ENCODE results near the gene NMNAT1. TPM values are rescaled to one million over a fixed set of nuclear protein-coding genes. Genes with fewer than 3 reads are reported as not detected.
A peak's percentile ranks its signal among the peaks of the same experiment; 100 is the strongest.

Gene NMNAT1
- total RNA-seq, 1 donor, result 10.5 TPM

- H3K4me1 ChIP-seq (ENCODE audit: insufficient read depth, low read length), result peaks cover 14% of the 10 kb centered on the region
- no peaks in the 10 kb centered on the region for H3K36me3 ChIP-seq (ENCODE audit: insufficient read depth, low read length)
- H3K9me3 ChIP-seq (ENCODE audit: low read depth, low read length), result no peaks in the 10 kb centered on the region
- H3K27me3 ChIP-seq (ENCODE audit: insufficient read depth, low read length), result no peaks in the 10 kb centered on the region
- H3K4me2 ChIP-seq (ENCODE audit: insufficient read depth, low read length), result no peak overlapping the region
- H2AFZ ChIP-seq (ENCODE audit: low read length), result no peak overlapping the region
- no peak overlapping the region for H3K4me3 ChIP-seq (ENCODE audit: insufficient read depth, low read length)
- H3K27ac ChIP-seq (ENCODE audit: low read depth, low read length), result no peak overlapping the region
- H3K79me2 ChIP-seq (ENCODE audit: insufficient read depth, low read length), result peaks cover 2% of the 10 kb centered on the region
- TF ChIP-seq, protein P1, sequence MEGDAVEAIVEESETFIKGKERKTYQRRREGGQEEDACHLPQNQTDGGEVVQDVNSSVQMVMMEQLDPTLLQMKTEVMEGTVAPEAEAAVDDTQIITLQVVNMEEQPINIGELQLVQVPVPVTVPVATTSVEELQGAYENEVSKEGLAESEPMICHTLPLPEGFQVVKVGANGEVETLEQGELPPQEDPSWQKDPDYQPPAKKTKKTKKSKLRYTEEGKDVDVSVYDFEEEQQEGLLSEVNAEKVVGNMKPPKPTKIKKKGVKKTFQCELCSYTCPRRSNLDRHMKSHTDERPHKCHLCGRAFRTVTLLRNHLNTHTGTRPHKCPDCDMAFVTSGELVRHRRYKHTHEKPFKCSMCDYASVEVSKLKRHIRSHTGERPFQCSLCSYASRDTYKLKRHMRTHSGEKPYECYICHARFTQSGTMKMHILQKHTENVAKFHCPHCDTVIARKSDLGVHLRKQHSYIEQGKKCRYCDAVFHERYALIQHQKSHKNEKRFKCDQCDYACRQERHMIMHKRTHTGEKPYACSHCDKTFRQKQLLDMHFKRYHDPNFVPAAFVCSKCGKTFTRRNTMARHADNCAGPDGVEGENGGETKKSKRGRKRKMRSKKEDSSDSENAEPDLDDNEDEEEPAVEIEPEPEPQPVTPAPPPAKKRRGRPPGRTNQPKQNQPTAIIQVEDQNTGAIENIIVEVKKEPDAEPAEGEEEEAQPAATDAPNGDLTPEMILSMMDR (IDR thresholded peaks at IDR 0.05; ENCODE audit: extremely low read depth, low read depth, low read length), result no peak
- no peak for DNase-seq (ENCODE audit: insufficient read length, low spot score, missing footprints)
- peaks cover 20% of the 10 kb centered on the region for H4K20me1 ChIP-seq (ENCODE audit: insufficient read depth, low read length)
These were observed 41.9 kb upstream of the NMNAT1 start for GRCh38 chr1:9901148-9902059.

DNA sequence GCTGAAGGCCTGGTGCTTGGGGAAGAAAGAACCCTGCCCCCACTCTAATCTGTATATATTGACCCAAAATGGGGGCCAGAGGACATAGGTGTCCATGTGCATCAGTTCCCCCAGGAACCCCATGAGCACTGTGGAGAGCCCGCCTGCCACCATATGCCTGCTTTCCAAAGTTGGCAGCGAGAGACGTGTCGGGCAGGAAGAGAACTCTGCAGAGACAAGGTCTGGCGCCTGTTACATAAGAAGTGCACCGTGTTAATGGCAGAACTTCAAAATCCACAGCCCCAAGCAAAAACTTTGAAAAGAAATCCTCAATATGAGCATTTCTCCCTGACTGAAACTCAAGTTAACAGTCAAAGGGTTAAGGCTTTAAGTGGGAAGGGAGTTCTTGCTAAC is 41.2 kb upstream of the NMNAT1 start:
- Histone ChIP-seq H3K79me2 (ENCODE audit: insufficient read depth, low read length) (peaks cover 2% of the 10 kb centered on the region), H3K36me3 (ENCODE audit: insufficient read depth, low read length) (no peaks in the 10 kb centered on the region), H4K20me1 (ENCODE audit: insufficient read depth, low read length) (peaks cover 23% of the 10 kb centered on the region), H3K27ac (ENCODE audit: low read depth, low read length) (no peak overlapping the region), H2AFZ (ENCODE audit: low read length) (no peak overlapping the region), H3K4me2 (ENCODE audit: insufficient read depth, low read length) (no peak overlapping the region), H3K27me3 (ENCODE audit: insufficient read depth, low read length) (no peaks in the 10 kb centered on the region), H3K4me1 (ENCODE audit: insufficient read depth, low read length) (peaks cover 14% of the 10 kb centered on the region), H3K4me3 (ENCODE audit: insufficient read depth, low read length) (no peak overlapping the region), H3K9me3 (ENCODE audit: low read depth, low read length) (no peaks in the 10 kb centered on the region)
- DNase-seq (ENCODE audit: insufficient read length, low spot score, missing footprints), result no peak
- TF ChIP-seq, protein P1 (IDR thresholded peaks at IDR 0.05; ENCODE audit: extremely low read depth, low read depth, low read length), result no peak

- peaks cover 3% of the 10 kb centered on the region for H3K79me2 ChIP-seq (ENCODE audit: insufficient read depth, low read length)
- no peak overlapping the region for H2AFZ ChIP-seq (ENCODE audit: low read length)
- no peaks in the 10 kb centered on the region for H3K9me3 ChIP-seq (ENCODE audit: low read depth, low read length)
- no peak overlapping the region for H3K4me2 ChIP-seq (ENCODE audit: insufficient read depth, low read length)
- TF ChIP-seq, protein P1 (IDR thresholded peaks at IDR 0.05; ENCODE audit: extremely low read depth, low read depth, low read length), result no peak
- no peak overlapping the region for H3K4me3 ChIP-seq (ENCODE audit: insufficient read depth, low read length)
- H3K4me1 ChIP-seq (ENCODE audit: insufficient read depth, low read length), result peaks cover 17% of the 10 kb centered on the region
- no peak overlapping the region for H3K27ac ChIP-seq (ENCODE audit: low read depth, low read length)
- no peak for DNase-seq (ENCODE audit: insufficient read length, low spot score, missing footprints)
- H3K36me3 ChIP-seq (ENCODE audit: insufficient read depth, low read length), result no peaks in the 10 kb centered on the region
- H4K20me1 ChIP-seq (ENCODE audit: insufficient read depth, low read length), result peaks cover 26% of the 10 kb centered on the region
- H3K27me3 ChIP-seq (ENCODE audit: insufficient read depth, low read length), result no peaks in the 10 kb centered on the region
These were observed 39.3 kb upstream of the NMNAT1 start for GRCh38 chr1:9903801-9904527.

GRCh38 chr1:9904596-9904995 is 38.7 kb upstream of the NMNAT1 start:
- no peaks in the 10 kb centered on the region for H3K36me3 ChIP-seq (ENCODE audit: insufficient read depth, low read length)
- peaks cover 22% of the 10 kb centered on the region for H3K4me1 ChIP-seq (ENCODE audit: insufficient read depth, low read length)
- no peak for DNase-seq (ENCODE audit: insufficient read length, low spot score, missing footprints)
- H4K20me1 ChIP-seq (ENCODE audit: insufficient read depth, low read length), result peaks cover 26% of the 10 kb centered on the region
- TF ChIP-seq, protein P1 (IDR thresholded peaks at IDR 0.05; ENCODE audit: extremely low read depth, low read depth, low read length), result no peak
- no peak overlapping the region for H2AFZ ChIP-seq (ENCODE audit: low read length)
- no peak overlapping the region for H3K4me3 ChIP-seq (ENCODE audit: insufficient read depth, low read length)
- H3K27ac ChIP-seq (ENCODE audit: low read depth, low read length), result peak overlapping the region; percentile 25
- H3K9me3 ChIP-seq (ENCODE audit: low read depth, low read length), result no peaks in the 10 kb centered on the region
- peak overlapping the region; percentile 16 for H3K4me2 ChIP-seq (ENCODE audit: insufficient read depth, low read length)
- peaks cover 10% of the 10 kb centered on the region for H3K79me2 ChIP-seq (ENCODE audit: insufficient read depth, low read length)
- no peaks in the 10 kb centered on the region for H3K27me3 ChIP-seq (ENCODE audit: insufficient read depth, low read length)
